Nephron (organoid): ENCODE data around the gene LDLR.
"Not testable (repeated sequence)": the region's sequence is repeated elsewhere in the genome, so short reads cannot be mapped to it uniquely, and the experiment has no call there.

ENCODE experiments used
- H3K27ac Mint-ChIP-seq, 3 experiments: 2 replicates each; pipeline ENCODE4 v1.8.0; 2020; ENCODE audit warnings: mixed read lengths in 3 of 3, mild to moderate bottlenecking in 2 of 3, moderate library complexity in 1 of 3
- H3K27me3 Mint-ChIP-seq: 2 replicates; pipeline ENCODE4 v1.8.0; 2021; ENCODE audit warnings: low read depth, mild to moderate bottlenecking, moderate library complexity, mixed read lengths
- H3K36me3 Mint-ChIP-seq: 2 replicates; pipeline ENCODE4 v1.8.0; 2020; ENCODE audit warnings: low read depth, mixed read lengths
- H3K4me1 Mint-ChIP-seq: 2 replicates; pipeline ENCODE4 v1.8.0; 2020; ENCODE audit warnings: mixed read lengths
- H3K4me3 Mint-ChIP-seq, 3 experiments: 2 replicates each; pipeline ENCODE4 v1.8.0; 2020; ENCODE audit warnings: mild to moderate bottlenecking in 3 of 3, mixed read lengths in 3 of 3, moderate library complexity in 2 of 3
- H3K9me3 Mint-ChIP-seq: 2 replicates; pipeline ENCODE4 v1.8.0; 2020; ENCODE audit warnings: mixed read lengths
- CTCF ChIP-seq, 3 experiments: fragments of 200-600 bp; sonication (generic); IDR thresholded peaks; one replicate each; pipeline ENCODE4 v1.5.0; 2021; ENCODE audit warnings: antibody characterized with exemption in 3 of 3; ENCODE audit not compliant: unreplicated experiment in 3 of 3

LDLR gene

GRCh38 chr19:11177592-11177991 lies 88.3 kb downstream of the LDLR start:
- Mint-ChIP-seq H3K27me3 (peaks cover 4% of the 10 kb centered on the region), H3K9me3 (no peaks in the 10 kb centered on the region), H3K4me3 (no peak overlapping the region), H3K36me3 (peaks cover 51% of the 10 kb centered on the region), H3K4me1 (no peaks in the 10 kb centered on the region), H3K27ac (no peak overlapping the region)
- no peak for TF ChIP-seq CTCF (IDR thresholded peaks at IDR 0.05; ENCODE audit: unreplicated experiment in 3 of 3)

GRCh38 chr19:11179145-11179465 lies 89.8 kb downstream of the LDLR start:
- not testable (repeated sequence) for H3K27ac Mint-ChIP-seq, H3K4me3 Mint-ChIP-seq, H3K27me3 Mint-ChIP-seq, H3K9me3 Mint-ChIP-seq, H3K4me1 Mint-ChIP-seq
- peaks cover 55% of the 10 kb centered on the region for H3K36me3 Mint-ChIP-seq

- H3K4me3 Mint-ChIP-seq, result no peak overlapping the region
- H3K27me3 Mint-ChIP-seq, result peaks cover 4% of the 10 kb centered on the region
- H3K36me3 Mint-ChIP-seq, result peaks cover 55% of the 10 kb centered on the region
- peaks cover 4% of the 10 kb centered on the region for H3K9me3 Mint-ChIP-seq
- peak overlapping the region in 2 of 3 experiments; percentile 49 to 61 for H3K27ac Mint-ChIP-seq
- H3K4me1 Mint-ChIP-seq, result no peaks in the 10 kb centered on the region
- TF ChIP-seq CTCF (IDR thresholded peaks at IDR 0.05; ENCODE audit: unreplicated experiment in 3 of 3), result no peak
Observed at GRCh38 chr19:11179716-11180297, 90.5 kb downstream of the LDLR start.

GRCh38 chr19:11180346-11180745 lies 91.1 kb downstream of the LDLR start:
- no peaks in the 10 kb centered on the region for H3K4me1 Mint-ChIP-seq
- peaks cover 55% of the 10 kb centered on the region for H3K36me3 Mint-ChIP-seq
- H3K27me3 Mint-ChIP-seq, result peaks cover 4% of the 10 kb centered on the region
- TF ChIP-seq CTCF (IDR thresholded peaks at IDR 0.05; ENCODE audit: unreplicated experiment in 3 of 3), result no peak
- peak overlapping the region in 2 of 3 experiments; percentile 49 to 61 for H3K27ac Mint-ChIP-seq
- no peak overlapping the region for H3K4me3 Mint-ChIP-seq
- peaks cover 4% of the 10 kb centered on the region for H3K9me3 Mint-ChIP-seq

GRCh38 chr19:11180975-11181374 lies 91.7 kb downstream of the LDLR start:
- not testable (repeated sequence) for H3K4me3 Mint-ChIP-seq, H3K9me3 Mint-ChIP-seq, H3K27me3 Mint-ChIP-seq, H3K4me1 Mint-ChIP-seq
- Mint-ChIP-seq H3K36me3 (peaks cover 52% of the 10 kb centered on the region), H3K27ac (peak overlapping the region in 1 of 3 experiments; percentile 43)

- TF ChIP-seq CTCF (IDR thresholded peaks at IDR 0.05; ENCODE audit: unreplicated experiment in 3 of 3), result no peak
- peaks cover 4% of the 10 kb centered on the region for H3K9me3 Mint-ChIP-seq
- peaks cover 2% of the 10 kb centered on the region for H3K4me1 Mint-ChIP-seq
- peak overlapping the region in 1 of 3 experiments; percentile 43 for H3K27ac Mint-ChIP-seq
- peaks cover 4% of the 10 kb centered on the region for H3K27me3 Mint-ChIP-seq
- H3K4me3 Mint-ChIP-seq, result no peak overlapping the region
- H3K36me3 Mint-ChIP-seq, result peaks cover 52% of the 10 kb centered on the region
Observed at GRCh38 chr19:11181488-11181887, 92.2 kb downstream of the LDLR start.
